NCI-H187 (cell line): ENCODE measurements around the gene HOXA9.
A peak's percentile ranks its signal among the peaks of the same experiment; 100 is the strongest.

ENCODE experiments used
- DNase-seq, 2 experiments: peaks; one replicate each; lab custom pipeline; 2025; lab: John Stamatoyannopoulos, UW

The HOXA9 gene

GRCh38 chr7:27188386-27189294, 23.3 kb upstream of the HOXA9 start:
- no peak for DNase-seq

- no peak for DNase-seq
Measured at GRCh38 chr7:27187475-27188385, 22.4 kb upstream of the HOXA9 start.

GRCh38 chr7:27186668-27187474, 21.5 kb upstream of the HOXA9 start:
- DNase-seq, result no peak

- DNase-seq, result no peak
Measured at GRCh38 chr7:27185854-27186667, 20.7 kb upstream of the HOXA9 start.

GRCh38 chr7:27185013-27185853, 19.9 kb upstream of the HOXA9 start, which contains the start of gene HOXA11:
Gene HOXA11 (minus strand): TSS chr7:27185232. CDS start chr7:27185144, 88 bp downstream.
- no peak for DNase-seq

GRCh38 chr7:27184337-27185012, 19.1 kb upstream of the HOXA9 start:
- no peak for DNase-seq

GRCh38 chr7:27183682-27184336, 18.5 kb upstream of the HOXA9 start:
- peak in 1 of 2 experiments; percentile 46 for DNase-seq

- DNase-seq, result peak in 1 of 2 experiments; percentile 10
Measured at GRCh38 chr7:27182861-27183681, 17.7 kb upstream of the HOXA9 start.

- no peak for DNase-seq
Measured at GRCh38 chr7:27182285-27182841, 17.0 kb upstream of the HOXA9 start.

GRCh38 chr7:27181795-27182275, 16.5 kb upstream of the HOXA9 start:
- no peak for DNase-seq

- no peak for DNase-seq
Measured at GRCh38 chr7:27180431-27181420, 15.4 kb upstream of the HOXA9 start.

- DNase-seq, result no peak
Measured at GRCh38 chr7:27179503-27180430, 14.4 kb upstream of the HOXA9 start.

- DNase-seq, result no peak
Measured at GRCh38 chr7:27179030-27179429, 13.7 kb upstream of the HOXA9 start.

GRCh38 chr7:27178366-27178765, 13.0 kb upstream of the HOXA9 start:
- DNase-seq, result no peak

GRCh38 chr7:27177795-27178320, 12.5 kb upstream of the HOXA9 start:
- no peak for DNase-seq
